GM18526 (cell line): Measurements from ENCODE around the gene CLEC4E.
"Not testable (repeated sequence)": the region's sequence is repeated elsewhere in the genome, so short reads cannot be mapped to it uniquely, and the experiment has no call there.

Source experiments
- POLR2A ChIP-seq: IDR thresholded peaks from 3 replicates; pipeline ENCODE4 v1.6.1; 2011; ENCODE audit not compliant: insufficient read length; ENCODE audit errors: extremely low read depth

The CLEC4E gene

GRCh38 chr12:8540831-8541230 is at the start of gene CLEC4E:
Gene CLEC4E, minus strand, starts transcription at chr12:8540905. Its CDS starts 108 bp downstream, at chr12:8540797.
- not testable (repeated sequence) for TF ChIP-seq POLR2A

DNA sequence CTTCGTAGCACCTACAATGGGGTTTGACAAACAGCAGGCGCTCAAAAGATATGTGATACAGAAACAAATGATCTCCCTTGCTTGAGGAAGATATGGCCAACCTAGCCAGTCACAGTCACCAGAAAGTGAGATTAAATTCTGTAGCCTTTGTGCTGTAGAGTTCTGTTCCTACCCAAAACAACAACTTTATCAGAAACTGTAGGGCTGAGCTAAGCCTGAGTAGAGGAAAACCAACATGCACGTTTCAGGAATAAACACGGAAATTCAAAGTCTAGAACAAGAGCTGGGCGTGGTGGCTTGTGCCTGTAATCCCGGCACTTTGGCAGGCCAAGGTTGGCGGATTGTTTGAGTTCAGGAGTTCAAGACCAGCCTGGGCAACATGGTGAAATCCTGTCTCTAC is 49.0 kb upstream of the CLEC4E start:
- TF ChIP-seq POLR2A: no peak

DNA sequence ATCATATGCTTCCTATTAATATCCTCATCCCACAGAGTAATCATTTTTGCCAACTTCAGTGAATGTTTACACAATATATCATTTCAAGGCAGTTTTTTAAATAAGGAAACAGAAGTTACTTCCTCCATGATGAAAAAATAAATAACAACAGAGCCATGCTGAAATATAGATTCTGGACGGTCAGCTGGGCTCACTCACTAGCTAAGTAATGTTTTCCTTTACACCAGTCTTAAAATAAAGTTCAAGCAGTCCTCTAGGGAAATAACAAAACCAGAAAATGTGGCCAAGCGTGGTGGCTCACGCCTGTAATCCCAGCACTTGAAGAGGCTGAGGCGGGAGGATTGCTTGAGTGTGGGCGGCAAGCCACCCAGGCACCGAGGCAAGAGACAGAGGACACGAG is 43.3 kb upstream of the CLEC4E start:
- no peak for TF ChIP-seq POLR2A

DNA sequence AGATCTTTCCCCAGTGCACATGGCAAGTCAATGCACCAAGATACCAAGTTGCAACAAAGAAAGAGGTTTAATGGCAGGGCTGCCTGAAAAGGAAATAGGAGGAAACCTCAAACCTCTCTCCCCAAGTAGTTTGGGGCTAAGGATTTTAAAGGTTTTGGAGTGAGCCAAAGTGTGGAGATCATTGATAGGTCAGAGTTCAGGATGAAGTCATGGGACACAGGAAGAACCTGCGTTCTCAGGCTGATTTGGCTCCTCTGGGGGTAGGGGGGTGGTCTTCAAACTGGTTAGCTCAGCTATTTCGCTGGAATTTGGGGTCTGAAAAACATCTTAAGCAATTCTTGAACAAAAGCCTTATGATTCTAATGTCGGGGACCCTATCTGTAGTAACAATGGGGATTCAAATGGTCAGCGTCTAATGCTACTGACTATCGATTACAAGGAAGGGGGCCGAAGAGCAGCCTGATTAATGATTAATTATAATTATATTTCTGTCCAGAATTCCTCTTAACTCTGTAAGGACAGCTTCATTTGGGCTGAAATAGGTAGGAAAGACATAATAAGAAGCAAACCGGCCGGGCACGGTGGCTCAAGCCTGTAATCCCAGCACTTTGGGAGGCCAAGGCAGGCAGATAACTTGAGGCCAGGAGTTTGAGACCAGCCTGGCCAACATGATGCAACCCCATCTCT is 40.5 kb upstream of the CLEC4E start:
- TF ChIP-seq POLR2A: no peak

DNA sequence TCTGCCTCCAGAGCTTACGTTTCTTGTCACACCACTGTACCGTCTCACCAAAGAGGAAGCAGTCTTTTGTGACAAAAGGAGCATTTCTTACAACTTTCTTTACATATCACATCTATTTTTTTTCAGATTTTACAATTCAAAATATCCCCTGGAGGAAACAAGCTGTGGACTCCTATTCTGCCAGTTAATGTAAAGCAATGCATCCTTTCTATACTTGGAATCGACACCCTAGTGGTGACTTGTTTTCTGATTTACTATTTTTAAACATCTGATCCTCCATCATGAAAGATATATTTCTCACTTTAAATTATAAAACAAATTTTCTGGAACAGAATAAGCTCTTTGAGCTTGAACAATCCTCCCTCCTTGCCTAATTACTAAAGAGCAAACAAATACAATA is 37.2 kb upstream of the CLEC4E start:
- TF ChIP-seq POLR2A: no peak

GRCh38 chr12:8572507-8572906 is 31.8 kb upstream of the CLEC4E start:
- no peak for TF ChIP-seq POLR2A

GRCh38 chr12:8566525-8566924 is 25.8 kb upstream of the CLEC4E start:
- no peak for TF ChIP-seq POLR2A

DNA sequence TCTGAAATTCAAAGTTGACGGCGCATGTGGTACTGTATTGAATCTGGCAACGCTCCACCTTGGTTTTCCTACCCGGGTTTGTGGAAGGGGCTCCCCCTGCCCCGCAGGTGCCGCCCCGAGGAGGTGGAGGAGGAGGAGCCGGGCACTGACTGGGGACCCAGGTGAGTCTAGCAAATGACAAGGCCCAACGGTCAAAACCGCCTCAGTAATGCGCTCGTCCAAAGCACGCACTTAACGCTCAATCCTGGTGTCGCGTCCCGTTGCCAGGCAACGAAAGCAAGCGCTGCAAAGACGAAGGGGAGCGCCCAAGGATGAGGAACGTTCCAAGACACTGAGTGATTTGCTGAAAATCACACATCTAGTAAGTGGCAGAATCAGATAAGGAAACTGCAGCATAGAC is 24.0 kb upstream of the CLEC4E start:
- no peak for TF ChIP-seq POLR2A

DNA sequence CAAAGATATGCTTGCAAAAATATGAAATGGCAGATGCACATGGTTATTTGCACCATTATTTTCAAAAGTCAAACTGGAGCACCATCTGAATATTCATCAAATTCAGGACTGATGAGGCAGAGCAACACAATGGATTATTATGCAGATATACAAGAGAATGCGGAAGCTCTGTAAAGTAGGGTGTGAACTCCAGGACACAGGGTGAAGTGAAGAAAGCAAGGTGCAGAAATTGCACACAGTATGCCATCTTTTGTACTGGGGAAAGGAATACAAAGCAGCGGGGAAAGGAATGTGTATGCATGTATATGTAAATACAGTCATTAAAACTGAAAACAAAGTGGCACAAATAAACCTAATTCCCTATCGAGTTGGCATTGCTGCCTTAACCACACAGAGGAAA is 22.7 kb upstream of the CLEC4E start:
- no peak for TF ChIP-seq POLR2A

DNA sequence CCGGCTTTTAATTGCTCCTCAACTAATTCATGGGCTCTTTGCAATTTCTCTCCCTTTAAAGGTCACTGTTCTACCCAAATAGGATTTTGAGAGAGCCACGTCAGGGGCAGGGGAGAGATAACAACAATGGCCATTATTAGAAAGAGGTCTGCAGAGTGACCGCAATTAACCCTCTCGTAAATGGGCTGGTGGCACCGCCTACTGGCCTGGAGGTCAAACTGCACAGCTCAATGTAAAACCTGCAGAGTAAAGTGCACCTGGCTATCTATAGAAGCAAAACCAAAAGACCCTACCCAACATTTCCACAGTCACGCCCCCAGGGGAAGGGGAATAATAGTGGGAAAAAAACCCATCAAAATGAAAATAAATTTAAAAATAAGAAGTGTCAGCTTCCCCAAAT is 21.6 kb upstream of the CLEC4E start:
- no peak for TF ChIP-seq POLR2A

GRCh38 chr12:8561011-8561410 is 20.3 kb upstream of the CLEC4E start:
- no peak for TF ChIP-seq POLR2A

DNA sequence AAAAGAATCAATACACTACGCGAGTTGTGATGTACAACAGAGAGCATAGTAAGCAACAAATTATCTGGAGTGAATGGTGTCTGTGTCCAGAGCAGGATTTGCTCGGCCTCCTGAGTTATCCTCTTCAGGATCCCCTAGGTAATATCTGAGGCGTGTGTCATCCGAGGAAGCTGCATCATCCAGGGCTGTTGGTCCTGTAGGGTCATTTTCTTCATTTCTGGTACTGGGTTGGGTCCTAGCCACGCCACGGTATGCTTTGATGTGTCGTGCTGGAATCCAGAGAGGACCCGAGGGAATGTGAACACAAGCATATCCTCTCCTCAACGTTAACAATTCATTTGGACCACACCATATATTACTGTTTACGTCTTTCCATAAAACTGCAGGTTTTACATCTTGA is 19.0 kb upstream of the CLEC4E start:
- TF ChIP-seq POLR2A: no peak

GRCh38 chr12:8556531-8557097 is 15.9 kb upstream of the CLEC4E start:
- no peak for TF ChIP-seq POLR2A

GRCh38 chr12:8554451-8555195 is 13.9 kb upstream of the CLEC4E start:
- TF ChIP-seq POLR2A: no peak

GRCh38 chr12:8553088-8553627 is 12.5 kb upstream of the CLEC4E start:
- no peak for TF ChIP-seq POLR2A

GRCh38 chr12:8549381-8549780 is 8.7 kb upstream of the CLEC4E start:
- TF ChIP-seq POLR2A: no peak
